DMS 273 treated with DMSO at 0.1 percent for 48 hours (cell line): ENCODE measurements around the gene GATB.

Experiments
- DNase-seq: peaks from one replicate; lab custom pipeline; 2025; lab: John Stamatoyannopoulos, UW

Gene GATB

DNA sequence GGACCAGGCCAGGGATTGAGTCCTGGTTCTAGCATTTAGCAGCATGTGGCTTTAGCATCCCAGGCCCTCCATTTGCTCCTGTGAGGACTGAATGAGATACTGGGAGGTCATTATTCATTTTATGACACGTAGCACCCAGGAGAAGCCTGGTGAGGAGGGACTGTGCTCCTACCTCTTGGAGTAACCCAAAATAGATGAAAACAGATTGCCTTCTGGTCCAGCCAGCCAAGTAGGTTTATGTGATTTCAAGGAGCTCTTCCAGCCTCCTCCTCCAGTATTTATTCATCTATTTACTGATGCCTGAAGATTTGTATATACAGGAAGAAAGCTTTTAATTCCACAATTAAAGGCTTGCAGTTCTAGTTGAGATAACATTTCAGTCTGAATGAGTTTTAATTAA is 109.3 kb downstream of the GATB start:
- DNase-seq: no peak

DNA sequence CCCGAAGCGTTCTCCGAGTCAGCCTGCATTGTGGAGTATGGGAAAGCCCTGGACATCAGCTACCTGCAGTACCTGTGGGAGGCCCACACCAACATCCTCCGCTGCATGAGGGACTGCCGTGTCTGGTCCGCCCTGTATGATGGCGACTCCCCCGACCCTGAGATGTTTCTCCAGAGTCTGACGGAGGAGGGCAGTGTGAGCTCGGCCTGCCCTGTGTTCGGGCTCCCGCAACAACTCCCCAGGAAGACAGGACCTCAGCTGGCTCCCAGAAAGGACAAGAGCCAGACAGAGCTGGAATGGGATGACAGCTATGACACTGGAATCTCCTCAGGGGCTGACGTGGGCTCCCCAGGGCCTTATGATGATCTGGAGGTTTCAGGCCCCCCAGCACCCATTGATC is 111.3 kb downstream of the GATB start:
- DNase-seq: no peak

DNA sequence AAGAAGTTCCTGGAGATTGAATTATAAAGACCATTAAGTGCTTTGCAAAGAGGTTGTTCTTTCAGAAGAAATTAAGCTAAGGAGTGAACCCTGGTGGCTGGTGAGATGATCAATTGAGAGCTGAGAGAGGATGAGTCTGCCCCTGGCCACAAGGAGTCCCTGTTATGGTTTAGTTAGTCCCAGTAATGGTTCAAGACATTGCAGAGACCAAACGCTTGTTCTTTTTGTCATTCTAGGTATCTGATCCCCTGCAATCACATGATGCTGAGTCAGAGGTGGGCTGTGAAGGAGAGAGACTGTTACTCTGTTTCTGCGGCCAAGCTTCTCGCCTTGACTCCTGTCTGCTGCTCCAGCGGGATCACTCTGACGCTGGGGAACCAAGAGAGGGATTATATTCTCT is 114.5 kb downstream of the GATB start:
- no peak for DNase-seq

DNA sequence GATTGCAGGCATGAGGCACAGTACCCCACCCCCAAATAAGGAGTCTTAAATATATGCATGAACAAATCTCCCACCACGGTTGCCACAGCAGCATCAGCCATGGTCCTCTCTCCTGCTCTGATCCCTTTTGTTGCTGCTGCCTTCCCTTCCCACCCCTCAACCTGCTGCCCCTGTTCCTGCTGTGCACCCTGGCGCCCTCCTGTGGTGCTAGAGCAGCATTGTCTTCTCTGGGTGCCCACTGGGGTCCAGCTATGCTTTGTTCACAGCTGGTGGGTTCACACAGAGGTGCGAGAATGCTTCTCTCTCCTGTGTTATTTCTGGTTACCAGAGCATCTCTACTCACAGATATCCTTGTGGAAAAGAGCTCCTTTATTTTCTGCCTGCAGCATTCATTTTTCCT is 116.2 kb downstream of the GATB start:
- no peak for DNase-seq

DNA sequence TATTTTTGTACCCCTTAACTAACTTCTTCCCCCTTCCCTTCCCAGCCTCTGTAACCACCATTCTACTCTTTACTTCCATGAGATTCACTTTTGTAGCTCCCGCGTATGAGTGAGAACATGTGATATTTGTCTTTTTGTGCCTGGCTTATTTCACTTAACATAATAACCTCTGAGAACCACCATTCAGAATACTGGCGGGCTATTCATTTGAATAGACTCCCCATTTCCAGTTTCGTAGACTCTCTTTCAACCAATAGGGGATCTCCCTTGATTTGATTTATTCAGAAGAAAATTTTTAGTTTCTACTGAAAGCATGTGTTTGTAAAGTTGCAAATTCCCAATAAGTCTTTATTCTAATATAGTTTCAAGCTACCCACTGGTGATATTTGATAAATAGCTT is 117.2 kb downstream of the GATB start:
- no peak for DNase-seq

DNA sequence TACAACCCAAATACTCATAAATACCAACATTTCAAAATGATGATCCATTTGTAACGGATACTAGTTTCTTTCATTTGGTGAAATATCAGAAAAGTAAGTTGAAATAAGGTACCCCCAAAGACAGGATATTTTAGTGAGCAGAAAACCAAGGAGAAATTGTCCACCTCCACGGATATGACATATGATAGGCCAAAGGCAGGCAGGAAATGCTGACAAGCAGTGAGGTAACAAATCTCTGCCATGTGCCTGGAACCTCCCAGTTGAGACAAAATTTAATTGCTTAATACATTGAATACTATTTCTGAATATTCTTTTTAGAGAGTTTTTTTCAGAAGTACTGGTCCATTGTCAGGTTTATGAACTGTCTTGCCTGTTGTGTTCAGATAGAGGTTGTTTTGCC is 118.8 kb downstream of the GATB start:
- no peak for DNase-seq

DNA sequence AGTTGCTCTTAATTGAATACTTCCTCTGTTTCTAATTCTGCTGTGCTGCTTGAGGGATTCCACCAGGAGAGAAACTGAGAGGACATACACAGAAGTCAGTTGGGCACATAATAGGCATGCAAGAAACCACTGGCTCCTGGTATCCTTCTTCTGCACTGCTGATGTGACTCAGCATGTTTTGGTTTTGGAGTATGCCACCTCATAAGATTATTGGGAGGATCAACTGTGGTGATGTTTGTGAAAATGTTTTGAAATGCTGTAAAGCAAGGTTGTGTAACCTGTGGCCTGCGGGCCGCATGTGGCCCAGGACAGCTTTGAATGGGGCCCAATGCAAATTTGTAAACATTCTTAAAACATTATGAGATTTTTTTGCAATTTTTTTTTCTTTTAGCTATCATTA is 119.6 kb downstream of the GATB start:
- DNase-seq: no peak

DNA sequence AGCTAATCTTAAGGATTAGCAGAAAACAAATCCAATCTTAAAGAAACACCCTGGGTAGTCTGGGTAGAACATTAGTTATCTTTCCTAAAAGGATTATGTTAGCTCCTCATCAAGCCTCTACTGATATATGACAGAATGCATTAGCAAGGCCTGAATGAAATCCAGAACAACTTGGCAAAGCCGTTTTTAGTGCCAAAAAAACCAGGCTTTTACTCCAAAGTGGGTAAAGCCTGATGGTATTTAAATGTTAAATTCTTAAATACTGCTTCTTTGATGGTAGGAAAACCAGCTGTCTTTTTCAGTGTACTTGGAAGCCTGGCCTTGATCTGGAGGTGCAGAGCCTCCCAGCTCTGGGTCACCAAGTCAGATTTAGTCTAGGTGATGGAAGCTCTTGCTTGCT is 120.4 kb downstream of the GATB start:
- no peak for DNase-seq

DNA sequence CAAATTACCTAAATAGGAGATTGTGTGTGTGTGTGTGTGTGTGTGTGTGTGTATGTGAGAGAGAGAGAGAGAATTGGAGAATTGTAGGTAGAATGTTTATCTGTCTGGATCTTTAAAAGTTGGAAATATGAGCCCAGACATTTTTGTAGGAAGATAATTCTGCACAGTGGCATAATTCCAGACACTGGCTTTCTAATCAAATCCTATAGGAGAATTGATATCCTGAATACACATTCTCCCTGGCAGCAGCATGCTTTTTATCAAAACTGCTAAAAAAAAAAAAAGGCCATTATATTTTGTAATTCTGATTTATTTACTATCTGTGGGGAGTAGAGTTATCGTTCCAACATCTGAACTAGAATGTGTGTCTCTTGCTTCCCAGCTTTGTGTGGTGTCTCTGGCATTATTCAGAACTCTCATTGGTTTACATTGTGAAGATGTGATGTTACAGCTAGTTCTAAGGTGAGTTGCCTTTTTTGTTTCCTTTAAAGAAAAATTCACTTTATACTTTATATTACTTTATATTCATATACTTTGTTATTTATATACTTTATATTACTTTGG is 122.4 kb downstream of the GATB start:
- DNase-seq: no peak

DNA sequence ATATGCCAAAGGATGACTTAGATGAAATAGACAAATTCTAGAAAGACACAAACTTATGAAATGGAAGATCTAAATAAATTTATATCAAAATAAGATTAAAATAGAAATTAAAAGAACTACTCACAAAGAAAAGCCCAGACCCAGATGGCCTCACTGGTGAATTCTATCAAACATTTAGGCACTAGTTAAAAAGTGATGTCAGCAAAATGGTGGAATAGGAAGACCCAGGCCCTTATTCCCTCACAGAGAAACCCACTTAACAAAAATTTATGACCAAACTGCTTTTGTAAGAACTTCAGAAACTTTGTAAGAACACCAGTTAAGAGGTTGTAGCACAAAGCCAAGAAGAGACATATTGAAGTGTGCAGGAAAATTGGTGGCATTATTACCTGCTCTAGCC is 129.5 kb downstream of the GATB start:
- DNase-seq: no peak

DNA sequence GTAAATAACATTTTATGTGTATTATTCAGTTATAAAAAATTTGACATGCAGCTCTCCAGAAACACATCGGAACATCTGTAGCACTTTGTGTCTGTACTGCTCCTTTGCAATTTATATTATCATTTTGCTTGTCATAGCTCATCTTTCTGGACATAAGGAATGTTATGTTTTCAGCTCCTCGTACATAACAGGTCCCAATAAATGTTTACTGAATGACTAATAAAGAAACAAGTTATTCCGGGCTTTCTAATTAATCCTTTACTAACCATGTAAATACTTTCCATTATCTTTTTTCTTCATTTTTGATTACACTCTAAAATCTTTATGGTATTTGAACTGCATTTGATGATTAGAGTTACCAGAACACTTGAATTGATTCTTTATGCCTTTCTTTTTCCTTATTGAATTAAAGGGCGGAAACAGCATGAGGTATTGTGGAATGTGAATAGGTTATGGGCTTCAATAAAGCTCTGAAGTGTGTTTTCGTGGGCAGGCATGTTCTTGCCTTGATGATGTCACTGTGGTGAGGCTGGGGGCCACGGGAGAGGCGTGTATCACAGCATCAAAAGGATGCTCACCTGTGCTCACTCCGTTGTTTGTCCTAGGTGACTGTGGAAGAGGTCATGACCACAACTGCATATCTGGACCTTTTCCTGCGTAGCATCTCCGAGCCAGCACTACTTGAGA is 131.6 kb downstream of the GATB start:
- no peak for DNase-seq

DNA sequence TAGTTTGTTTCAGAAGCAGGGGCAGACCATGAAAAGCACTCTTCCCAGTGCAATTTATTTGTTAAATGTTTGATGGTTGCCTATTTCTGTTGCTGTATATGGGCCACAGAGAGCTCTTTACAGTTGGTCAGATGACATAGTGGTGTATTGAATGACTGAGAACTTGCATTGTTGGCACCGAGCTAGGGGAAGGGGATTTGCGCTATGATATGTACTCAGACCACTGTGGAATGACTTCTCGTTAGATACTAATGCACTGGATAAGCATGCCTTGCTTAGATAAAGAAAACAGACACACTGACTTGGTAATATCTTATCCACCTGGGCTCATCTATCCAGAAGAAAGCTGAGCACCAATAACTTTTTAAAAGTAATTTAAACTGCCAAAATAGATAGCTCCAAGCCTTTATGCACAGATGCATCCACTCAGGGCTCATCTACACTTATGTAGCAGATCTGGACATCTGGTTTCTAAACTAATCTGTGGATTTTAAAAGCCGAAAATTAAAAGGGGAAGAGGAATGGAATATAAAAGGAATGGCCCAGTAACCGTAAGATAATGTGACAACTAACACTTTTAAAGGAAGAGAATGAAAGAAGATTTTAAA is 132.7 kb downstream of the GATB start:
- DNase-seq: no peak

DNA sequence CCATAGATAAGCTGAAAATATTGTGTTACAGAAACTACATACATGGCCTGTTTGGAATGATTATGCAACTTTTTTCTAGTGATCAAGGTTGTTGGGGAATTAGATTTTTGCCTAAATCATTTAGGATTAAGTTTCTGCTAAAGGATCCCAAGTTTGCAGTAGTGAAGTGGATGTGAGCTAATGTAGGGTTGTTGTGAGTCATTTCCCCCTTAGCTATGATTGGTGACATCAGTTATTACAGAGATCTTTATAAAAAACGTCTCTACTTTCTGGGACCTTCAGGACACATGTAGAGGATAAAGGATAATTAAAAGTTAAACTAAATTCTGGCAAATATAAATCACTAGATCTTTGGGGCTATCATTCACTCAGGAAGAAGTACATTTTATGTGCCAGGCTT is 133.3 kb downstream of the GATB start:
- no peak for DNase-seq

DNA sequence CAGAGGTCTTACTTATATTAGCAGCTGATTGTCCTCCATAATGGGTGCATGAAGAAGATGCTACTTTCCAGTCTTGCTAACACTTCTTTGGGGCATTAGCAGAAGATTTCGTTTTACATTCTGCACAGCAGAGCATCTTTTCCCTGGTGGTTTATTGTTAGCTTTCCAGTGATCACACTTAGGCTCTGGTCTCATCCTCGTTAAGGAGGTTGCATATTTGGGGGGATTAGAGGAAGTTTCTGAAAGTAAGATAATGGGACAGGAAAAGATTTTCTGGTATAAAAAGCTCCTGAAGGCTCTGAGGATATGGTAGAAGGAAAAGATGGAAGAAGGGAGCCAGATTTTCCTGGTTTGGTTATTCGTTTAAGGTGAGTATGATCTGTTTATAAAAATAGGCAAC is 134.1 kb downstream of the GATB start:
- DNase-seq: no peak

DNA sequence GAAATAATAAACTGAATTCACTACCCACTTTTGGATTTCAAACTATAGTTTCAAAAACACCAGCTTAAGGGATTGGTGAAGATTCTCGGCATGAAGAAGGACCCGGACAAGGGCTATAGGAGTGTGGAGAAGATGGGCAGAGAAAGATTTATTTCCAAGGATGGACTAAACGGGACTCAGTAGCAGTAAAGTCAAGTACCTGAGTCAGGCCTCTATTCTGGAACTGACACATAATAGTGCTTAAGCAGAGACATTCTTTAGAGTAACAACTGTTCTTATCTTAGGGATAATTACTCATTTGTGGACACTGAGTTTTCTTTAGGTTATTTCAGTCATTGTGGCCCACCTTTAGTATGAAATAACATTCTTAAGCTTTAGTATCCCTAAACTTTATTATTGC is 134.6 kb downstream of the GATB start:
- DNase-seq: no peak

DNA sequence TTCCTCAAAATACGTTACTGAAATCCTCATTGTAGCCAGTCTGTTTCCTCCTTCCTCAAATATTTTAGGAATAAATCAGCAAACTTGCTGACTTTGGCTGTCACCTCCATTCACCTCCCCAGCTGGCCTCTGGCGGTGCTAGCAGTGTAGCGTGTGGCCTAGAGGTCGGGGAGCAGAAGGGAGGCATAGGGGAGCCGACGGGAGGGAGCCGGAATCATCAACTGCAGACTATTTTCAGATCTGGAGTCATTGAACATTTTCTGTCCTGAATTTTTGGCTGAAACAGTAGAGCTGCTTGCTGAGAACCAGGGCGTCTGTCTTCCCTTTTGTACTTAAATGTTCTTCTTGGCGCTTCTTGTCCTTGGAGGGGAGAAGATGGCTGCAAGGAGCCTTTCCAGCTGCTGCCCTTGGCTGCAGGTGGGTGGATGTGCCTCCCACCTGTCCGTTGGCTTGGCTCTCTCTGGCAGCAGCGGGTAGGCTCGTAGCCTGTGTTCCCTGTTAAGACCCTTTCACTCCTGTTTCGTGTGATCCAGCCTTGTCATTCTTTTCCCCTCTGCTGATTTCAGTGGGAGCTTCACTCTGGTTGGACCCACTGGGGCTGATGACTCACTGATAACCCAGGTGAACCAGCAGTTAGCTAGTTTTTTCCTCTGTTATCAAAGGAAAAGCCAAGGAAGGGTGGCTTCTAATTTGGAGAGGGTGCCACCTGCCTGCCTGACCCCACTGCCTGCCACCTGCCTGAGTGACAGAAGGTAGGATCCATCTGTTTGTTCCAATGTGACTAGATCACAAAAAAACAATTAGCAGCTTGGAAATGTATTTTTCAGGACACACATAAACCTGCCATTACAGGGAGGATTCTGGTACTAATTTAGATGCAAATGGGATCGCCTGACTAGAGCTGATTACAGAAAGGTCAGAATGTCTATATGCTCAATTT is 135.9 kb downstream of the GATB start:
- DNase-seq: no peak
